ENCODE measurements around the gene DNAH12. TPM values are rescaled to one million over a fixed set of nuclear protein-coding genes. Genes with fewer than 3 reads are reported as not detected.

DNAH12 gene
- total and polyA plus RNA-seq, 2 experiments from 2014 or later: 0.11 to 0.54 TPM

GRCh38 chr3:57292159-57292896, 251.8 kb downstream of the DNAH12 start, which contains the start of gene ASB14:
TSS of gene ASB14 (minus strand) at chr3:57292685. CDS start at chr3:57292033, 652 bp downstream.
- Histone ChIP-seq H2AFZ (no peak within 1 kb of the TSS), H3K9me3 (ENCODE audit: low read depth) (no peaks in the 10 kb centered on the region), H3K4me1 (ENCODE audit: insufficient read depth) (no peaks in the 10 kb centered on the region), H3K36me3 (ENCODE audit: low read depth) (no peaks in the 10 kb centered on the region), H3K4me2 (ENCODE audit: unreplicated experiment) (no peak within 1 kb of the TSS), H3K9ac (no peak within 1 kb of the TSS), H3K27me3 (replicated peaks; ENCODE audit: insufficient read depth) (no peaks in the 10 kb centered on the region), H3F3A (ENCODE audit: insufficient read depth) (no peaks in the 10 kb centered on the region), H4K20me1 (ENCODE audit: insufficient read depth) (no peaks in the 10 kb centered on the region), H3K4me3 (no peak within 1 kb of the TSS), H3K27ac (no peak within 1 kb of the TSS), H3K79me2 (ENCODE audit: insufficient read depth) (no peaks in the 10 kb centered on the region), H3K9me2 (ENCODE audit: insufficient read depth) (no peaks in the 10 kb centered on the region)
- DNase-seq: no peak
- in situ Hi-C loops (cut with MboI): no loop called here
- 86 to 88% methylated on average over 1 of the region's 1 CpG for WGBS, 2 experiments (ENCODE audit: low coverage in 1 of 2, low lambda C conversion rate in 2 of 2, missing lambda C conversion rate in 2 of 2)
- TF ChIP-seq EZH2 (IDR thresholded peaks at IDR 0.05; ENCODE audit: insufficient read depth, poor library complexity, severe bottlenecking) (no peak), EZH2phosphoT487 (IDR thresholded peaks at IDR 0.05; ENCODE audit: insufficient read depth, low read depth) (no peak)

- Histone ChIP-seq H3K27me3 (replicated peaks; ENCODE audit: insufficient read depth) (no peaks in the 10 kb centered on the region), H2AFZ (no peak overlapping the region), H3K9me3 (ENCODE audit: low read depth) (no peaks in the 10 kb centered on the region), H3K9ac (no peak overlapping the region), H4K20me1 (ENCODE audit: insufficient read depth) (no peaks in the 10 kb centered on the region), H3K4me1 (ENCODE audit: insufficient read depth) (no peaks in the 10 kb centered on the region), H3F3A (ENCODE audit: insufficient read depth) (no peaks in the 10 kb centered on the region), H3K9me2 (ENCODE audit: insufficient read depth) (no peaks in the 10 kb centered on the region; the same call in 1 of the 2 replicates), H3K27ac (no peak overlapping the region), H3K4me3 (no peak overlapping the region), H3K36me3 (ENCODE audit: low read depth) (no peaks in the 10 kb centered on the region), H3K79me2 (ENCODE audit: insufficient read depth) (no peaks in the 10 kb centered on the region), H3K4me2 (ENCODE audit: unreplicated experiment) (no peak overlapping the region)
- in situ Hi-C loops (cut with MboI): no loop called here
- 78 to 86% methylated on average over 7 to 9 of the region's 9 CpGs for WGBS, 2 experiments (ENCODE audit: low coverage in 1 of 2, low lambda C conversion rate in 2 of 2, missing lambda C conversion rate in 2 of 2)
- TF ChIP-seq EZH2phosphoT487 (IDR thresholded peaks at IDR 0.05; ENCODE audit: insufficient read depth, low read depth) (no peak), EZH2 (IDR thresholded peaks at IDR 0.05; ENCODE audit: insufficient read depth, poor library complexity, severe bottlenecking) (no peak)
- no peak for DNase-seq
Measured at GRCh38 chr3:57288403-57288802, 255.7 kb downstream of the DNAH12 start.

- H3K9me2 ChIP-seq (ENCODE audit: insufficient read depth): no peaks in the 10 kb centered on the region; the same call in 1 of the 2 replicates
- WGBS, 2 experiments (ENCODE audit: low coverage in 1 of 2, low lambda C conversion rate in 2 of 2, missing lambda C conversion rate in 2 of 2): 70 to 78% methylated on average over 2 of the region's 2 CpGs
- H3K9ac ChIP-seq: no peak overlapping the region
- H3K27me3 ChIP-seq (replicated peaks; ENCODE audit: insufficient read depth): no peaks in the 10 kb centered on the region
- no peak for TF ChIP-seq EZH2phosphoT487 (IDR thresholded peaks at IDR 0.05; ENCODE audit: insufficient read depth, low read depth)
- TF ChIP-seq EZH2 (IDR thresholded peaks at IDR 0.05; ENCODE audit: insufficient read depth, poor library complexity, severe bottlenecking): no peak
- H3K36me3 ChIP-seq (ENCODE audit: low read depth): no peaks in the 10 kb centered on the region
- H2AFZ ChIP-seq: no peak overlapping the region
- no peaks in the 10 kb centered on the region for H3F3A ChIP-seq (ENCODE audit: insufficient read depth)
- H3K4me3 ChIP-seq: no peak overlapping the region
- H3K27ac ChIP-seq: no peak overlapping the region
- DNase-seq: no peak
- no peaks in the 10 kb centered on the region for H3K79me2 ChIP-seq (ENCODE audit: insufficient read depth)
- no peaks in the 10 kb centered on the region for H3K9me3 ChIP-seq (ENCODE audit: low read depth)
- H4K20me1 ChIP-seq (ENCODE audit: insufficient read depth): no peaks in the 10 kb centered on the region
- H3K4me2 ChIP-seq (ENCODE audit: unreplicated experiment): no peak overlapping the region
- in situ Hi-C loops (cut with MboI): no loop called here
- no peaks in the 10 kb centered on the region for H3K4me1 ChIP-seq (ENCODE audit: insufficient read depth)
Measured at GRCh38 chr3:57287205-57287604, 256.9 kb downstream of the DNAH12 start.

- Histone ChIP-seq H4K20me1 (ENCODE audit: insufficient read depth) (no peaks in the 10 kb centered on the region), H3K4me3 (no peak overlapping the region), H3K27ac (no peak overlapping the region), H3K79me2 (ENCODE audit: insufficient read depth) (no peaks in the 10 kb centered on the region), H3F3A (ENCODE audit: insufficient read depth) (no peaks in the 10 kb centered on the region), H3K27me3 (replicated peaks; ENCODE audit: insufficient read depth) (no peaks in the 10 kb centered on the region), H3K36me3 (ENCODE audit: low read depth) (no peaks in the 10 kb centered on the region), H3K4me2 (ENCODE audit: unreplicated experiment) (no peak overlapping the region), H3K9me2 (ENCODE audit: insufficient read depth) (no peaks in the 10 kb centered on the region; the same call in 1 of the 2 replicates), H3K9me3 (ENCODE audit: low read depth) (no peaks in the 10 kb centered on the region), H2AFZ (no peak overlapping the region), H3K4me1 (ENCODE audit: insufficient read depth) (peaks cover 8% of the 10 kb centered on the region), H3K9ac (no peak overlapping the region)
- in situ Hi-C loops (cut with MboI): no loop called here
- DNase-seq: no peak
- WGBS, 2 experiments (ENCODE audit: low coverage in 1 of 2, low lambda C conversion rate in 2 of 2, missing lambda C conversion rate in 2 of 2): 62 to 74% methylated on average over 6 of the region's 6 CpGs
- TF ChIP-seq EZH2phosphoT487 (IDR thresholded peaks at IDR 0.05; ENCODE audit: insufficient read depth, low read depth) (no peak), EZH2 (IDR thresholded peaks at IDR 0.05; ENCODE audit: insufficient read depth, poor library complexity, severe bottlenecking) (no peak)
Measured at GRCh38 chr3:57283334-57283733, 260.8 kb downstream of the DNAH12 start.
